Fibroblast of lung (primary cell): ENCODE data around the gene TANC1.

ENCODE experiments used
- CTCF ChIP-seq, 2 donors: IDR thresholded peaks in 1 of 2; conservative IDR thresholded peaks in 1 of 2; 1 replicate in 1 of 2; 2 replicates in 1 of 2; pipeline ENCODE4 v1.5.1; 2011 to 2012; ENCODE audit warnings: low read length in 2 of 2, control low read depth in 1 of 2, inconsistent platforms in 1 of 2, low read depth in 1 of 2, mild to moderate bottlenecking in 1 of 2
- EZH2 ChIP-seq: IDR thresholded peaks from 2 replicates; pipeline ENCODE4 v1.5.1; 2012; ENCODE audit warnings: low read length, control low read depth, mild to moderate bottlenecking; ENCODE audit errors: missing control alignments

- TF ChIP-seq CTCF (conservative IDR thresholded peaks at IDR 0.05 in 1 of 2, IDR thresholded peaks at IDR 0.05 in 1 of 2; ENCODE audit: low read depth in 1 of 2, low read length in 2 of 2) (no peak), EZH2 (no peak)
These were observed 41.5 kb downstream of the TANC1 start for GRCh38 chr2:159009940-159010339.
